HCT116 (cell line): Measurements from ENCODE around the gene DCAF11. TPM values are rescaled to one million over a fixed set of nuclear protein-coding genes. Genes with fewer than 3 reads are reported as not detected.

ENCODE experiments used
- ATAC-seq: fragments of 200-7000 bp; cut with Tn5 transposase; 2 replicates; pipeline ENCODE4 v1.9.1; 2020; ENCODE audit warnings: mild to moderate bottlenecking, moderate library complexity
- BruUV-seq: library from RNA; stranded (reverse); fragments of 400-500 nt; replicated peaks from 2 replicates; lab custom pipeline; 2021; lab: Mats Ljungman, UMichigan
- CTCF ChIA-PET: fragments of 300-600 bp; sonication (Branson Sonifier 250); formaldehyde crosslinking; loops from one replicate; lab custom pipeline; 2021; ENCODE audit warnings: antibody characterized with exemption; lab: Charles Lee
- POLR2A ChIA-PET: fragments of 300-600, 350-600 bp; sonication (Branson Sonifier 250); formaldehyde crosslinking; loops from one replicate; lab custom pipeline; 2021; ENCODE audit warnings: antibody characterized with exemption; lab: Charles Lee
- RAD21 ChIA-PET, 2 experiments: fragments of 300-600 bp; sonication (Branson Sonifier 250); formaldehyde crosslinking; loops; one replicate each; lab custom pipeline; 2023; ENCODE audit warnings: low total read pairs in 2 of 2; ENCODE audit not compliant: uncharacterized antibody in 2 of 2, unreplicated experiment in 2 of 2, low non-redundant PET in 1 of 2; lab: Charles Lee
- DNase-seq: peaks from one replicate; pipeline ENCODE4 v3.0.0-alpha.2; 2010; ENCODE audit warnings: low read depth, low spot score
- H2AFZ ChIP-seq: fragments of 200-600 bp; shearing (Covaris generic), sonication (generic); 2 replicates; pipeline ENCODE4 v1.6.1; 2017; ENCODE audit warnings: low read depth, mixed run types, mixed read lengths, antibody characterized with exemption, low read length; ENCODE audit not compliant: poor library complexity, severe bottlenecking
- H3K27ac ChIP-seq: 2 replicates; pipeline ENCODE4 v1.5.1; 2012; ENCODE audit warnings: low read depth, low read length
- H3K27me3 ChIP-seq: fragments of 200-600 bp; sonication (generic); 2 replicates; pipeline ENCODE4 v1.6.1; 2016; ENCODE audit warnings: mixed run types, low read length, mixed read lengths; ENCODE audit not compliant: insufficient read depth
- H3K36me3 ChIP-seq, 2 experiments: fragments of 200-500 bp in 1 of 2; fragments of 200-600 bp in 1 of 2; sonication (Bioruptor generic) in 1 of 2; sonication (generic) in 1 of 2; 2 replicates each; pipeline versions ENCODE4 v1.5.1 to v1.6.1; 2014 to 2016; ENCODE audit warnings: low read length in 2 of 2, inconsistent platforms in 1 of 2, mixed read lengths in 1 of 2, mixed run types in 1 of 2; ENCODE audit not compliant: insufficient read depth in 2 of 2, control insufficient read depth in 1 of 2
- H3K4me1 ChIP-seq, 2 experiments: fragments of 200-600 bp in 1 of 2; sonication (generic) in 1 of 2; 2 replicates each; pipeline versions ENCODE4 v1.5.1 to v1.6.1; 2012 to 2017; ENCODE audit warnings: low read length in 2 of 2, inconsistent platforms in 1 of 2, mild to moderate bottlenecking in 1 of 2, mixed read lengths in 1 of 2, mixed run types in 1 of 2, moderate library complexity in 1 of 2; ENCODE audit not compliant: insufficient read depth in 2 of 2, control insufficient read depth in 1 of 2
- H3K4me2 ChIP-seq: fragments of 200-600 bp; sonication (generic); 2 replicates; pipeline ENCODE4 v1.6.1; 2017; ENCODE audit warnings: mixed run types, low read length, mixed read lengths
- H3K4me3 ChIP-seq, 2 experiments: fragments of 200-600 bp in 1 of 2; sonication (generic) in 1 of 2; replicated peaks in 1 of 2; 2 replicates each; pipeline ENCODE4 v1.5.1; 2011 to 2016; ENCODE audit warnings: low read length in 2 of 2, control low read depth in 1 of 2, low read depth in 1 of 2, mild to moderate bottlenecking in 1 of 2, mixed read lengths in 1 of 2, mixed run types in 1 of 2
- H3K79me2 ChIP-seq: fragments of 200-600 bp; sonication (generic); 2 replicates; pipeline ENCODE4 v1.6.1; 2017; ENCODE audit warnings: mild to moderate bottlenecking, mixed run types, low read length, moderate library complexity, mixed read lengths; ENCODE audit not compliant: insufficient read depth
- H3K9ac ChIP-seq: fragments of 200-600 bp; sonication (generic); 2 replicates; pipeline ENCODE4 v1.6.1; 2016; ENCODE audit warnings: low read length, mixed read lengths
- H3K9me2 ChIP-seq: fragments of 200-600 bp; sonication (generic), shearing (Covaris generic); 2 replicates; pipeline ENCODE4 v1.6.1; 2017; ENCODE audit warnings: mixed run types, mild to moderate bottlenecking, moderate library complexity; ENCODE audit not compliant: insufficient read depth
- H3K9me3 ChIP-seq, 2 experiments: fragments of 200-500 bp in 1 of 2; fragments of 200-600 bp in 1 of 2; sonication (Bioruptor generic) in 1 of 2; sonication (generic) in 1 of 2; 2 replicates each; pipeline ENCODE4 v1.6.1; 2014 to 2017; ENCODE audit warnings: low read length in 2 of 2, mixed read lengths in 2 of 2, inconsistent platforms in 1 of 2, low read depth in 1 of 2, mild to moderate bottlenecking in 1 of 2, mixed run types in 1 of 2, moderate library complexity in 1 of 2; ENCODE audit not compliant: control insufficient read depth in 1 of 2, insufficient read depth in 1 of 2
- H4K20me1 ChIP-seq: fragments of 200-600 bp; sonication (generic), shearing (Covaris generic); 2 replicates; pipeline ENCODE4 v1.6.1; 2017; ENCODE audit warnings: mixed run types, mild to moderate bottlenecking, moderate library complexity; ENCODE audit not compliant: insufficient read depth
- CBX3 ChIP-seq: IDR thresholded peaks from 2 replicates; pipeline ENCODE4 v1.6.1; 2012; ENCODE audit warnings: low read depth
- EGR1 ChIP-seq: IDR thresholded peaks from 2 replicates; pipeline ENCODE4 v1.6.1; 2012; ENCODE audit warnings: low read depth
- ELF1 ChIP-seq: IDR thresholded peaks from 2 replicates; pipeline ENCODE4 v1.6.1; 2012; ENCODE audit warnings: low read depth, borderline replicate concordance
- EZH2 ChIP-seq: fragments of 200-600 bp; sonication (generic); IDR thresholded peaks from 2 replicates; pipeline ENCODE4 v1.6.1; 2017; ENCODE audit warnings: antibody characterized with exemption, mixed run types
- EZH2phosphoT487 ChIP-seq: fragments of 200-600 bp; IDR thresholded peaks from 2 replicates; pipeline ENCODE4 v1.6.1; 2018; ENCODE audit warnings: antibody characterized with exemption, borderline replicate concordance
- FOSL1 ChIP-seq: IDR thresholded peaks from 2 replicates; pipeline ENCODE4 v1.6.1; 2012; ENCODE audit warnings: low read depth
- JUND ChIP-seq: IDR thresholded peaks from 2 replicates; pipeline ENCODE4 v1.6.1; 2012
- RAD21 ChIP-seq: IDR thresholded peaks from 2 replicates; pipeline ENCODE4 v1.6.1; 2012; ENCODE audit warnings: low read depth, mild to moderate bottlenecking
- SIN3A ChIP-seq: IDR thresholded peaks from 2 replicates; pipeline ENCODE4 v1.6.1; 2012; ENCODE audit warnings: low read depth
- SRF ChIP-seq: IDR thresholded peaks from 2 replicates; pipeline ENCODE4 v1.6.1; 2012; ENCODE audit warnings: low read depth
- TCF7L2 ChIP-seq: IDR thresholded peaks from 2 replicates; pipeline ENCODE4 v1.7.0; 2011; ENCODE audit warnings: borderline replicate concordance, inconsistent platforms; ENCODE audit not compliant: insufficient read depth, insufficient read length; ENCODE audit errors: extremely low read depth
- ZFX ChIP-seq: fragments of 450-650 bp; IDR thresholded peaks from 2 replicates; pipeline ENCODE4 v1.6.1; 2017
- ZNF274 ChIP-seq: fragments of 200-500 bp; sonication (Bioruptor generic); IDR thresholded peaks from 2 replicates; pipeline ENCODE4 v1.6.1; 2014; ENCODE audit warnings: mild to moderate bottlenecking, low read depth, low read length, inconsistent platforms
- intact Hi-C: fragments of 100-400 bp; cut with micrococcal nuclease; formaldehyde crosslinking; loops from 2 replicates; pipeline ENCODE4 v1.10.0; 2022
- total RNA-seq: library from RNA; stranded (reverse); gene quantifications from one replicate; pipeline ENCODE4 v1.2.1, GENCODE V29; 2021; ENCODE audit not compliant: unreplicated experiment
- TF ChIP-seq, protein P1 (sequence below): IDR thresholded peaks from 2 replicates; pipeline ENCODE4 v1.6.1; 2012
- TF ChIP-seq, protein P2 (sequence below): IDR thresholded peaks from 2 replicates; pipeline ENCODE4 v1.6.1; 2012
- TF ChIP-seq, protein P3 (sequence below): IDR thresholded peaks from 2 replicates; pipeline ENCODE4 v1.6.1; 2011; ENCODE audit warnings: mild to moderate bottlenecking, low read length, moderate library complexity; ENCODE audit not compliant: insufficient replicate concordance; ENCODE audit errors: extremely low read depth

Gene DCAF11
- total RNA-seq, 1 experiment from 2014 or later, result 47.5 TPM

DNA sequence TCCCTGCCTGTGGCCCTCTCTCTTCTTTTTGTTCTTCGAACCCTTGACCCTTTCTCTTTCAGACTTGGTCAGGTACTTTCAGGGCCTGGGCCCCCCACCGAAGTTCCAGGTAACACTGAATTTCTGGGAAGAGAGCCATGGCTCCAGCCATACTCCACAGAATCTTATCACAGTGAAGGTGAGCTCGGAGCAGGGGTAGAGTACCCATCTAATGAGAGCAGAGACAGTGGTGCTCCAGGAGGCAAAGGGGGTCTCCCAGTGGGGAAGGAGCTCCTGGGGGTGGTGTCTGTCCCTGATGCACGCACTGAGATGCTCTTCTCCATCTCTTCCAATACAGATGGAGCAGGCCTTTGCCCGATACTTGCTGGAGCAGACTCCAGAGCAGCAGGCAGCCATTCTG is 51.2 kb downstream of the DCAF11 start:
- RAD21 ChIA-PET, result no interaction called here
- Histone ChIP-seq H3K27me3 (no peaks in the 10 kb centered on the region), H3K9me3 (no peaks in the 10 kb centered on the region), H3K4me2 (no peak overlapping the region), H3K4me1 (peaks cover 7 to 14% of the 10 kb centered on the region in 2 experiments), H4K20me1 (no peaks in the 10 kb centered on the region)
- DNase-seq, result no peak
- intact Hi-C loops, result no loop called here
- CTCF ChIA-PET, result no interaction called here
- no TSS peak for BruUV-seq
- TF ChIP-seq, protein P1, sequence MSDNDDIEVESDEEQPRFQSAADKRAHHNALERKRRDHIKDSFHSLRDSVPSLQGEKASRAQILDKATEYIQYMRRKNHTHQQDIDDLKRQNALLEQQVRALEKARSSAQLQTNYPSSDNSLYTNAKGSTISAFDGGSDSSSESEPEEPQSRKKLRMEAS, result no peak
- TF ChIP-seq EZH2 (no peak), EZH2phosphoT487 (no peak), TCF7L2 (no peak), SIN3A (no peak), ELF1 (no peak), ZNF274 (no peak), FOSL1 (no peak), JUND (no peak), RAD21 (no peak), ZFX (no peak), CBX3 (no peak), EGR1 (no peak), SRF (no peak)
- TF ChIP-seq, protein P2, sequence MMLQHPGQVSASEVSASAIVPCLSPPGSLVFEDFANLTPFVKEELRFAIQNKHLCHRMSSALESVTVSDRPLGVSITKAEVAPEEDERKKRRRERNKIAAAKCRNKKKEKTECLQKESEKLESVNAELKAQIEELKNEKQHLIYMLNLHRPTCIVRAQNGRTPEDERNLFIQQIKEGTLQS, result no peak
- TF ChIP-seq, protein P3, sequence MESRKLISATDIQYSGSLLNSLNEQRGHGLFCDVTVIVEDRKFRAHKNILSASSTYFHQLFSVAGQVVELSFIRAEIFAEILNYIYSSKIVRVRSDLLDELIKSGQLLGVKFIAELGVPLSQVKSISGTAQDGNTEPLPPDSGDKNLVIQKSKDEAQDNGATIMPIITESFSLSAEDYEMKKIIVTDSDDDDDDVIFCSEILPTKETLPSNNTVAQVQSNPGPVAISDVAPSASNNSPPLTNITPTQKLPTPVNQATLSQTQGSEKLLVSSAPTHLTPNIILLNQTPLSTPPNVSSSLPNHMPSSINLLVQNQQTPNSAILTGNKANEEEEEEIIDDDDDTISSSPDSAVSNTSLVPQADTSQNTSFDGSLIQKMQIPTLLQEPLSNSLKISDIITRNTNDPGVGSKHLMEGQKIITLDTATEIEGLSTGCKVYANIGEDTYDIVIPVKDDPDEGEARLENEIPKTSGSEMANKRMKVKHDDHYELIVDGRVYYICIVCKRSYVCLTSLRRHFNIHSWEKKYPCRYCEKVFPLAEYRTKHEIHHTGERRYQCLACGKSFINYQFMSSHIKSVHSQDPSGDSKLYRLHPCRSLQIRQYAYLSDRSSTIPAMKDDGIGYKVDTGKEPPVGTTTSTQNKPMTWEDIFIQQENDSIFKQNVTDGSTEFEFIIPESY, result no peak
- TF ChIP-seq, all 23 proteins: peak for 0
- Histone ChIP-seq H3K36me3 (peaks cover 6 to 11% of the 10 kb centered on the region in 2 experiments; a peak in 3 of 4 replicates), H2AFZ (no peak overlapping the region), H3K9me2 (no peaks in the 10 kb centered on the region), H3K4me3 (no peak overlapping the region), H3K9ac (no peak overlapping the region), H3K27ac (no peak overlapping the region), H3K79me2 (no peaks in the 10 kb centered on the region)
- ATAC-seq, result no peak
- POLR2A ChIA-PET, result no interaction called here
